Subcutaneous abdominal adipose tissue (tissue), 5 donors: ENCODE data around the gene RBMS3.
"Not testable (repeated sequence)": the region's sequence is repeated elsewhere in the genome, so short reads cannot be mapped to it uniquely, and the experiment has no call there.

Experiments
- H3K27ac ChIP-seq: one replicate; pipeline ENCODE4 v1.7.0; 2013; ENCODE audit warnings: low read depth, mild to moderate bottlenecking, inconsistent platforms, low read length, moderate library complexity
- H3K27me3 ChIP-seq, 5 donors: one replicate each; pipeline ENCODE4 v1.7.0; 2013; ENCODE audit warnings: low read length in 5 of 5, inconsistent platforms in 1 of 5; ENCODE audit not compliant: control insufficient read depth in 5 of 5, insufficient read depth in 4 of 5
- H3K36me3 ChIP-seq, 5 donors: one replicate each; pipeline ENCODE4 v1.7.0; 2013; ENCODE audit warnings: low read length in 5 of 5; ENCODE audit not compliant: control insufficient read depth in 5 of 5, insufficient read depth in 5 of 5
- H3K4me1 ChIP-seq, 5 donors: one replicate each; pipeline ENCODE4 v1.7.0; 2013; ENCODE audit warnings: low read length in 5 of 5, mild to moderate bottlenecking in 3 of 5, moderate library complexity in 1 of 5; ENCODE audit not compliant: control insufficient read depth in 5 of 5, insufficient read depth in 5 of 5
- H3K4me3 ChIP-seq, 5 donors: one replicate each; pipeline ENCODE4 v1.7.0; 2013; ENCODE audit warnings: low read length in 5 of 5, low read depth in 1 of 5
- H3K9ac ChIP-seq, 5 donors: one replicate each; pipeline ENCODE4 v1.7.0; 2013; ENCODE audit warnings: low read length in 5 of 5, mild to moderate bottlenecking in 4 of 5, moderate library complexity in 3 of 5
- H3K9me3 ChIP-seq, 5 donors: one replicate each; pipeline ENCODE4 v1.7.0; 2013; ENCODE audit warnings: low read length in 5 of 5; ENCODE audit not compliant: control insufficient read depth in 5 of 5
- donor health status: healthy.
- donor health status: healthy.
- donor health status: healthy.
- donor health status: healthy.
- donor health status: healthy.

RBMS3 gene

GRCh38 chr3:29653680-29654079, 372.8 kb downstream of the RBMS3 start:
- H3K27me3 ChIP-seq: no peaks in the 10 kb centered on the region
- no peak overlapping the region for H3K4me3 ChIP-seq
- H3K4me1 ChIP-seq: no peaks in the 10 kb centered on the region
- H3K27ac ChIP-seq: no peak overlapping the region
- H3K9me3 ChIP-seq: no peaks in the 10 kb centered on the region
- H3K36me3 ChIP-seq: no peaks in the 10 kb centered on the region
- no peak overlapping the region for H3K9ac ChIP-seq

GRCh38 chr3:29655015-29655747, 374.3 kb downstream of the RBMS3 start:
- H3K4me3 ChIP-seq: no peak overlapping the region
- H3K9me3 ChIP-seq: no peaks in the 10 kb centered on the region
- no peak overlapping the region for H3K9ac ChIP-seq
- H3K36me3 ChIP-seq: no peaks in the 10 kb centered on the region
- no peak overlapping the region for H3K27ac ChIP-seq
- no peaks in the 10 kb centered on the region for H3K4me1 ChIP-seq
- H3K27me3 ChIP-seq: no peaks in the 10 kb centered on the region

- Histone ChIP-seq H3K4me3 (no peak overlapping the region), H3K36me3 (peaks cover 0 to 4% (median 2%) of the 10 kb centered on the region in 5 donors), H3K9ac (no peak overlapping the region), H3K4me1 (no peaks in the 10 kb centered on the region), H3K27ac (no peak overlapping the region), H3K9me3 (no peaks in the 10 kb centered on the region), H3K27me3 (no peaks in the 10 kb centered on the region)
These were observed 384.8 kb downstream of the RBMS3 start for GRCh38 chr3:29665688-29666087.

- H3K9me3 ChIP-seq: no peaks in the 10 kb centered on the region
- H3K4me3 ChIP-seq: no peak overlapping the region
- H3K9ac ChIP-seq: no peak overlapping the region
- H3K27ac ChIP-seq: no peak overlapping the region
- H3K27me3 ChIP-seq: no peaks in the 10 kb centered on the region
- H3K36me3 ChIP-seq: peaks cover 0 to 4% (median 0%) of the 10 kb centered on the region in 5 donors
- H3K4me1 ChIP-seq: no peaks in the 10 kb centered on the region
These were observed 387.4 kb downstream of the RBMS3 start for GRCh38 chr3:29668233-29668632.

GRCh38 chr3:29668728-29669127, 387.9 kb downstream of the RBMS3 start:
- Histone ChIP-seq H3K4me3 (no peak overlapping the region), H3K9me3 (no peaks in the 10 kb centered on the region), H3K27ac (no peak overlapping the region), H3K4me1 (no peaks in the 10 kb centered on the region), H3K9ac (no peak overlapping the region), H3K27me3 (no peaks in the 10 kb centered on the region), H3K36me3 (peaks cover 0 to 4% (median 0%) of the 10 kb centered on the region in 5 donors)

- not testable (repeated sequence) for H3K4me3 ChIP-seq, H3K27ac ChIP-seq, H3K9me3 ChIP-seq, H3K9ac ChIP-seq, H3K4me1 ChIP-seq, H3K36me3 ChIP-seq, H3K27me3 ChIP-seq
These were observed 389.6 kb downstream of the RBMS3 start for GRCh38 chr3:29670476-29670875.

GRCh38 chr3:29677421-29677820, 396.6 kb downstream of the RBMS3 start:
- peaks cover 0 to under 1% (median under 1%) of the 10 kb centered on the region in 5 donors for H3K4me1 ChIP-seq
- peaks cover 0 to 4% (median 0%) of the 10 kb centered on the region in 5 donors for H3K9me3 ChIP-seq
- H3K4me3 ChIP-seq: no peak overlapping the region

GRCh38 chr3:29679944-29680343, 399.1 kb downstream of the RBMS3 start:
- Histone ChIP-seq H3K9ac (no peak overlapping the region), H3K4me1 (peaks cover 0 to 13% (median 11%) of the 10 kb centered on the region in 5 donors), H3K9me3 (peaks cover 0 to 4% (median 0%) of the 10 kb centered on the region in 5 donors), H3K27ac (no peak overlapping the region), H3K4me3 (no peak overlapping the region), H3K36me3 (no peaks in the 10 kb centered on the region), H3K27me3 (no peaks in the 10 kb centered on the region)

More at GRCh38 chr3:29677421-29677820, 396.6 kb downstream of the RBMS3 start:
- Histone ChIP-seq H3K27me3 (no peaks in the 10 kb centered on the region), H3K9ac (no peak overlapping the region), H3K27ac (no peak overlapping the region), H3K36me3 (no peaks in the 10 kb centered on the region)

- H3K27ac ChIP-seq: peak overlapping the region; percentile 22
- H3K27me3 ChIP-seq: no peaks in the 10 kb centered on the region
- peaks cover 0 to 13% (median 11%) of the 10 kb centered on the region in 5 donors for H3K4me1 ChIP-seq
- no peaks in the 10 kb centered on the region for H3K9me3 ChIP-seq
- H3K36me3 ChIP-seq: no peaks in the 10 kb centered on the region
- no peak overlapping the region for H3K9ac ChIP-seq
- H3K4me3 ChIP-seq: no peak overlapping the region
These were observed 402.4 kb downstream of the RBMS3 start for GRCh38 chr3:29683018-29683993.
